Cardiac fibroblast (primary cell): ENCODE data around the gene SFTPB.

Source experiments
- DNase-seq, 2 donors: peaks; one replicate each; pipeline versions ENCODE4 v3.0.0 to v3.0.0-alpha.2; 2010; ENCODE audit warnings: low read depth in 2 of 2
- H3K4me3 ChIP-seq, 2 donors: replicated peaks in 1 of 2; 1 replicate in 1 of 2; 2 replicates in 1 of 2; pipeline ENCODE4 v1.5.1; 2011; ENCODE audit warnings: low read depth in 2 of 2, low read length in 2 of 2, mild to moderate bottlenecking in 2 of 2, moderate library complexity in 1 of 2
- CTCF ChIP-seq: IDR thresholded peaks from one replicate; pipeline ENCODE4 v1.5.1; 2011; ENCODE audit warnings: low read depth, mild to moderate bottlenecking, low read length, inconsistent platforms

The SFTPB gene

GRCh38 chr2:85649201-85650190 is 18.5 kb downstream of the SFTPB start:
- peak; percentile 55 to 63 for DNase-seq
- no peak overlapping the region for H3K4me3 ChIP-seq
- TF ChIP-seq CTCF, result no peak

GRCh38 chr2:85648619-85649018 is 19.4 kb downstream of the SFTPB start:
- DNase-seq, result peak; percentile 73 to 74
- peak; percentile 67 for TF ChIP-seq CTCF
- H3K4me3 ChIP-seq, result no peak overlapping the region

- no peak overlapping the region for H3K4me3 ChIP-seq
- no peak for DNase-seq
- no peak for TF ChIP-seq CTCF
These were observed 20.0 kb downstream of the SFTPB start for GRCh38 chr2:85647823-85648526.

- H3K4me3 ChIP-seq, result no peak overlapping the region
- TF ChIP-seq CTCF, result no peak
- DNase-seq, result no peak
These were observed 21.8 kb downstream of the SFTPB start for GRCh38 chr2:85646166-85646565.

- H3K4me3 ChIP-seq, result no peak overlapping the region
- DNase-seq, result no peak
- no peak for TF ChIP-seq CTCF
These were observed 23.1 kb downstream of the SFTPB start for GRCh38 chr2:85644909-85645308.

GRCh38 chr2:85642725-85643124 is 25.3 kb downstream of the SFTPB start:
- no peak for DNase-seq
- no peak overlapping the region for H3K4me3 ChIP-seq
- TF ChIP-seq CTCF, result no peak
